ENCODE data around the gene PPP1R9A. TPM values are rescaled to one million over a fixed set of nuclear protein-coding genes. Genes with fewer than 3 reads are reported as not detected.
A peak's percentile ranks its signal among the peaks of the same experiment; 100 is the strongest.
"Not testable (repeated sequence)": the region's sequence is repeated elsewhere in the genome, so short reads cannot be mapped to it uniquely, and the experiment has no call there.

Gene PPP1R9A
- total RNA-seq, 4 donors from 2014 or later: 15.7 to 37.6 (median 27.6) TPM

GRCh38 chr7:95004618-95005247 lies 97.3 kb downstream of the PPP1R9A start:
- no peak for DNase-seq (ENCODE audit: low spot score in 2 of 2)
- Histone ChIP-seq H3K4me3 (no peak overlapping the region), H3K9me3 (no peaks in the 10 kb centered on the region), H3K36me3 (no peaks in the 10 kb centered on the region), H3K27ac (no peak overlapping the region), H3K4me1 (peaks cover 0 to 22% (median 0%) of the 10 kb centered on the region in 4 donors), H3K27me3 (no peaks in the 10 kb centered on the region)
- TF ChIP-seq POLR2A (IDR thresholded peaks at IDR 0.05) (no peak), EP300 (IDR thresholded peaks at IDR 0.05) (no peak), CTCF (IDR thresholded peaks at IDR 0.05) (no peak)
- WGBS, 2 donors: 64 to 65% methylated on average over 6 of the region's 6 CpGs

- Histone ChIP-seq H3K4me3 (no peak overlapping the region), H3K27me3 (no peaks in the 10 kb centered on the region), H3K36me3 (no peaks in the 10 kb centered on the region), H3K27ac (no peak overlapping the region), H3K9me3 (no peaks in the 10 kb centered on the region), H3K4me1 (peaks cover 0 to 25% (median 0%) of the 10 kb centered on the region in 4 donors)
- no peak for TF ChIP-seq POLR2A (IDR thresholded peaks at IDR 0.05)
- no peak for TF ChIP-seq CTCF (IDR thresholded peaks at IDR 0.05)
- TF ChIP-seq EP300 (IDR thresholded peaks at IDR 0.05): no peak
- 96 to 98% methylated on average over 5 of the region's 5 CpGs for WGBS, 2 donors
- DNase-seq (ENCODE audit: low spot score in 2 of 2): no peak
These were observed 98.6 kb downstream of the PPP1R9A start for GRCh38 chr7:95006010-95006409.

- peaks cover 0 to 20% (median 0%) of the 10 kb centered on the region in 4 donors for H3K4me1 ChIP-seq
- H3K36me3 ChIP-seq; H3K4me3 ChIP-seq; H3K27me3 ChIP-seq; DNase-seq (ENCODE audit: low spot score in 2 of 2); H3K9me3 ChIP-seq; H3K27ac ChIP-seq: not testable (repeated sequence)
- 91 to 95% methylated on average over 6 of the region's 6 CpGs for WGBS, 2 donors
These were observed 101.4 kb downstream of the PPP1R9A start for GRCh38 chr7:95008773-95009172.

- peaks cover 0 to 18% (median 0%) of the 10 kb centered on the region in 4 donors for H3K4me1 ChIP-seq
- no peaks in the 10 kb centered on the region for H3K27me3 ChIP-seq
- H3K27ac ChIP-seq: peak overlapping the region in 2 of 4 donors; percentile 42 to 73
- DNase-seq (ENCODE audit: low spot score in 2 of 2): no peak
- H3K9me3 ChIP-seq: no peaks in the 10 kb centered on the region
- 11 to 19% methylated on average over 1 of the region's 1 CpG for WGBS, 2 donors
- no peak for TF ChIP-seq EP300 (IDR thresholded peaks at IDR 0.05)
- TF ChIP-seq POLR2A (IDR thresholded peaks at IDR 0.05): no peak
- no peak for TF ChIP-seq CTCF (IDR thresholded peaks at IDR 0.05)
- H3K36me3 ChIP-seq: no peaks in the 10 kb centered on the region
- no peak overlapping the region for H3K4me3 ChIP-seq
These were observed 103.9 kb downstream of the PPP1R9A start for GRCh38 chr7:95011146-95011928.

GRCh38 chr7:95011995-95012394 lies 104.6 kb downstream of the PPP1R9A start:
- WGBS, 2 donors: 61 to 67% methylated on average over 4 of the region's 4 CpGs
- H3K36me3 ChIP-seq: no peaks in the 10 kb centered on the region
- no peaks in the 10 kb centered on the region for H3K9me3 ChIP-seq
- no peak for DNase-seq (ENCODE audit: low spot score in 2 of 2)
- no peaks in the 10 kb centered on the region for H3K27me3 ChIP-seq
- H3K4me1 ChIP-seq: peaks cover 0 to 18% (median 0%) of the 10 kb centered on the region in 4 donors
- no peak for TF ChIP-seq POLR2A (IDR thresholded peaks at IDR 0.05)
- TF ChIP-seq EP300 (IDR thresholded peaks at IDR 0.05): no peak
- no peak for TF ChIP-seq CTCF (IDR thresholded peaks at IDR 0.05)
- H3K27ac ChIP-seq: peak overlapping the region in 1 of 4 donors; percentile 73
- H3K4me3 ChIP-seq: no peak overlapping the region

Data from tibial nerve (tissue), 4 donors.